Testis (tissue), 3 donors: Measurements from ENCODE around the gene LPP. TPM values are rescaled to one million over a fixed set of nuclear protein-coding genes. Genes with fewer than 3 reads are reported as not detected.

ENCODE experiments used
- DNase-seq: peaks from one replicate; pipeline ENCODE4 v3.0.0-alpha.2; 2019
- H3K27ac ChIP-seq, 2 donors: fragments of 200-600 bp; sonication (generic); one replicate each; pipeline ENCODE4 v1.5.1; 2019
- H3K27me3 ChIP-seq: fragments of 200-600 bp; sonication (generic); one replicate; pipeline ENCODE4 v1.5.1; 2019
- H3K36me3 ChIP-seq: fragments of 200-600 bp; sonication (generic); one replicate; pipeline ENCODE4 v1.5.1; 2017; ENCODE audit warnings: low read depth; ENCODE audit errors: missing control alignments
- H3K4me1 ChIP-seq: fragments of 200-600 bp; sonication (generic); one replicate; pipeline ENCODE4 v1.5.1; 2019
- H3K4me3 ChIP-seq, 2 donors: fragments of 200-600 bp; sonication (generic); one replicate each; pipeline ENCODE4 v1.5.1; 2017 to 2019
- H3K9me3 ChIP-seq: fragments of 200-600 bp; sonication (generic); one replicate; pipeline ENCODE4 v1.5.1; 2017
- POLR2A ChIP-seq: fragments of 450-650 bp; IDR thresholded peaks from one replicate; pipeline ENCODE4 v1.6.1; 2017; ENCODE audit warnings: antibody characterized with exemption, mild to moderate bottlenecking, moderate library complexity
- WGBS, 2 donors: methylation state at CpG; one replicate each; pipeline ENCODE4 v1.1.5; 2018; 5-methylcytosine and 5-hydroxymethylcytosine counted together
- intact Hi-C: fragments of 100-400 bp; cut with DNase I; formaldehyde crosslinking; loops from one replicate; pipeline ENCODE4 v1.15.1; 2023; ENCODE audit warnings: low total_unique reads
- polyA plus RNA-seq: library from polyadenylated mRNA; stranded (reverse); fragments of 350-450 nt; fragmentation: Illumina TruSeq; extraction: RNeasy Lipid Tissue Mini Kit (QIAGEN cat#74804); gene quantifications from one replicate; pipeline ENCODE4 v1.2.3, GENCODE V29; 2014; ENCODE audit warnings: low read depth, low replicate concordance; ENCODE audit not compliant: insufficient read depth
- total RNA-seq, 2 donors: library from RNA; depleted of rRNA; stranded (reverse); fragments of >200 nt; gene quantifications; one replicate each; pipeline ENCODE4 v1.2.3, GENCODE V29; 2016
- TF ChIP-seq, protein P1 (sequence below), 3 experiments: fragments of 450-650 bp in 2 of 3; fragments of 200-600 bp in 1 of 3; sonication (generic) in 1 of 3; IDR thresholded peaks; one replicate each; pipeline ENCODE4 v1.5.1; 2016 to 2019; ENCODE audit warnings: antibody characterized with exemption in 3 of 3, mild to moderate bottlenecking in 2 of 3, moderate library complexity in 1 of 3

Gene LPP
- total and polyA plus RNA-seq, 3 donors from 2014 or later: 89.9 to 135 (median 132) TPM

DNA sequence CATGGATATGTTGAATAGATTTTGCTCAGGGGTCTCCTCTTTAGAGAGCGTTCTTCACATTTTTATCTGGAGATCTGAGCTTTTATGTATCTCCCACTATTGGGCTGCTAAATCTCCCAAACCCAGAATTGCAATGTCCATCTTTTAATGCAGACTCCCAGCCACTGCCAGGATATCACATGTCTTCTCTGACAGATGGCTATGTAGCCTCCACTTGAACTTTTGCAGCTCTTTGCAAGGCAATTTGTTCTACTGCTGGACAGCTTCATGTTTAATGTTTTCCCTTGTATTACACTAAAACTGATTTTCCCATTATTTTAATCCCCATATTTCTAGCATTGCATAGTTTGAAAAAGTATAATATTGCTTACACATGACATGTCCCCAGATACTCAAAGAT lies 177.2 kb downstream of the LPP start:
- no peaks in the 10 kb centered on the region for H3K4me1 ChIP-seq
- H3K27ac ChIP-seq: no peak overlapping the region
- intact Hi-C loops: no loop called here

DNA sequence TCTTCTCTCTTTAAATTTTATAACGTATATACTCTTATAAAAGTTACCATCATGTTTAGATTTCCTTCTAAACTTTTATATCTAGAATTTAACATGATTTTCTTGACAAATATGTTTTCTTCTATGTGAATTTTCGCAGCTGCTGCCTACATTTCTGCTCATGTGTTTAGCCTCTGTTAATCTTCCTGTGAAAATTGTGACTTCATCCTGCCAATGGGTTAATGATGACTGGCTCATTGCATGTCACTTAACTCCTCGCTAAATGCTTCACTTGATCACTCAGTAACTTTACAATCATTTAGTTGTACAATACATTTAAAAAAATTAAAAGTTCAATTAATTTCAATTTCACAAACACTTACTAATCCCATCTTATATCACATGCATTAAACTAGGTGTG lies 178.1 kb downstream of the LPP start:
- no peak overlapping the region for H3K27ac ChIP-seq
- H3K27me3 ChIP-seq: no peaks in the 10 kb centered on the region
- DNase-seq: no peak
- WGBS, 2 donors: 94% methylated on average over 3 of the region's 3 CpGs
- TF ChIP-seq, protein P1, sequence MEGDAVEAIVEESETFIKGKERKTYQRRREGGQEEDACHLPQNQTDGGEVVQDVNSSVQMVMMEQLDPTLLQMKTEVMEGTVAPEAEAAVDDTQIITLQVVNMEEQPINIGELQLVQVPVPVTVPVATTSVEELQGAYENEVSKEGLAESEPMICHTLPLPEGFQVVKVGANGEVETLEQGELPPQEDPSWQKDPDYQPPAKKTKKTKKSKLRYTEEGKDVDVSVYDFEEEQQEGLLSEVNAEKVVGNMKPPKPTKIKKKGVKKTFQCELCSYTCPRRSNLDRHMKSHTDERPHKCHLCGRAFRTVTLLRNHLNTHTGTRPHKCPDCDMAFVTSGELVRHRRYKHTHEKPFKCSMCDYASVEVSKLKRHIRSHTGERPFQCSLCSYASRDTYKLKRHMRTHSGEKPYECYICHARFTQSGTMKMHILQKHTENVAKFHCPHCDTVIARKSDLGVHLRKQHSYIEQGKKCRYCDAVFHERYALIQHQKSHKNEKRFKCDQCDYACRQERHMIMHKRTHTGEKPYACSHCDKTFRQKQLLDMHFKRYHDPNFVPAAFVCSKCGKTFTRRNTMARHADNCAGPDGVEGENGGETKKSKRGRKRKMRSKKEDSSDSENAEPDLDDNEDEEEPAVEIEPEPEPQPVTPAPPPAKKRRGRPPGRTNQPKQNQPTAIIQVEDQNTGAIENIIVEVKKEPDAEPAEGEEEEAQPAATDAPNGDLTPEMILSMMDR (IDR thresholded peaks at IDR 0.05): no peak
- H3K4me3 ChIP-seq: no peak overlapping the region
- intact Hi-C loops: no loop called here
- H3K4me1 ChIP-seq: no peaks in the 10 kb centered on the region
- H3K36me3 ChIP-seq: no peaks in the 10 kb centered on the region
- no peaks in the 10 kb centered on the region for H3K9me3 ChIP-seq

More for the DNA sequence above, 177.2 kb downstream of the LPP start:
- Histone ChIP-seq H3K9me3 (no peaks in the 10 kb centered on the region), H3K4me3 (no peak overlapping the region), H3K36me3 (no peaks in the 10 kb centered on the region), H3K27me3 (no peaks in the 10 kb centered on the region)
- WGBS, 2 donors: 94 to 95% methylated on average over 1 of the region's 1 CpG
- TF ChIP-seq, protein P1 (IDR thresholded peaks at IDR 0.05): no peak
- no peak for TF ChIP-seq POLR2A
- DNase-seq: no peak

DNA sequence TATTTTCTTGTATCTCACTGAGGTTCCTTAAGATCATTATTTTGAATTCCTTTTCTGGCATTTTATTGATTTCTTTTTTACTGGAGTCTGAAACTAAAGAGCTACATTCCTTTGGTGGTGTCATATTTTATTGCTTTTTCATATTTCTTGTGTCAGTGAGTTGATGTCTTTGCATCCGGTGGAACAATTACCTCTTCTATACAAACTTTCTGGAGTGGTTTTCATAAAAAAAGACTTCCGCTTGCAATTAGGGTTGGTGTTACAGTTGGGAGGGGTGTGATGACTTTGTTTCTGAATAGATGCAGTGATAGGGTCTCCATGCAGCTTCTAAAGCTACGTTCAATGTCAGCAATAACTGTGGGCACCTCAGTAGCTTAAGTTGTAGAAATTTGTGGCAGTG lies 181.7 kb downstream of the LPP start:
- no peak overlapping the region for H3K4me3 ChIP-seq
- no peak overlapping the region for H3K27ac ChIP-seq
- TF ChIP-seq, protein P1 (IDR thresholded peaks at IDR 0.05): no peak
- TF ChIP-seq POLR2A: no peak
- no peaks in the 10 kb centered on the region for H3K36me3 ChIP-seq
- DNase-seq: no peak
- H3K27me3 ChIP-seq: no peaks in the 10 kb centered on the region
- H3K4me1 ChIP-seq: no peaks in the 10 kb centered on the region
- H3K9me3 ChIP-seq: no peaks in the 10 kb centered on the region
- WGBS, 2 donors: 94 to 95% methylated on average over 3 of the region's 3 CpGs
- intact Hi-C loops: no loop called here

DNA sequence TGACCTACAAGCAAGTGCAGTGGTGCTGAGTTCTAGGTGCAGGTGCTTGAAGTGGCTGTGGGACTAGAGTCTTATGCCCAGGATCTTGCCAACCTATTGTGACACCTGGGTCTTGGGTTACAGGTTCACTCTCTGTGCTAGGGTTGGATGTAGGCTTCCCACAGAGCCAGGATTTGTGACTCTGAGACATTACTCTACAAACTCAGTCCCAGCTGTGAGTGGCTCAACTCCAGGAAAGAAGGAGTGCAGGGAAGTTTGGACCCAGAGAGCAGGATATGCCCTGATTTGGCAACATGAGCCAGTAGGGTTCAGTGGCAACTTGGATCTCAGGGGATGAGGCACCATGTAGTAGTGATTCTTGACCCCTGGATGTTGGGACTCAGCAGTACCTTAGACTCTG lies 182.2 kb downstream of the LPP start:
- H3K27me3 ChIP-seq: no peaks in the 10 kb centered on the region
- H3K27ac ChIP-seq: no peak overlapping the region
- intact Hi-C loops: no loop called here
- H3K4me3 ChIP-seq: no peak overlapping the region
- H3K9me3 ChIP-seq: no peaks in the 10 kb centered on the region
- H3K4me1 ChIP-seq: no peaks in the 10 kb centered on the region
- no peaks in the 10 kb centered on the region for H3K36me3 ChIP-seq
- DNase-seq: no peak
- no peak for TF ChIP-seq POLR2A
- TF ChIP-seq, protein P1 (IDR thresholded peaks at IDR 0.05): no peak

DNA sequence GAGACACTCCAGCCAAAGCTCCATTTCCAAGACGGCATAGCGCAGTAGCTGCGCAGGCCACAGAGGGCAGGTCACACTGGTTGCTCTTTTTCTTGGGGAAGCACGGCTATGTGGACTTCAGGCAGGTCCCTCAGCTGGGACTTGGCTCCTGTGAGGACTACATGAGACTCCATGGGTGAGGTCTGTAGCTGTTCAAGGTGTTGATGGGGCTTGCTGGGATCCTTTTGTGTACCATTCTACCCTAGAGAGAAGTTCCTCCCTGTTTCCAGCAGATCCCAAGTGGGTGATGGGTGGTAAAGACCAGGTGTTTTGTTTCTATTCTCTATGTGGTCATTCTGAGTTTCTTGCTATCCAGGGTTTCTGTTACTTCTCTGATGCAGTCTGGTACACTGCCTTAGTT lies 183.3 kb downstream of the LPP start:
- 97 to 100% methylated on average over 4 of the region's 4 CpGs for WGBS, 2 donors
- Histone ChIP-seq H3K4me3 (no peak overlapping the region), H3K9me3 (no peaks in the 10 kb centered on the region), H3K36me3 (no peaks in the 10 kb centered on the region), H3K27ac (no peak overlapping the region), H3K4me1 (no peaks in the 10 kb centered on the region), H3K27me3 (no peaks in the 10 kb centered on the region)
- intact Hi-C loops: no loop called here
- TF ChIP-seq, protein P1 (IDR thresholded peaks at IDR 0.05): no peak
- TF ChIP-seq POLR2A: no peak
- no peak for DNase-seq
